A549 treated with ZK216348 at 1 μM for 4 hours (cell line): ENCODE measurements around the gene CXXC4. TPM values are rescaled to one million over a fixed set of nuclear protein-coding genes. Genes with fewer than 3 reads are reported as not detected.

Source experiments
- total RNA-seq: library from RNA; stranded (reverse); fragments of 200-300 nt; extraction: Qiagen RNA extraction; gene quantifications from 5 replicates; pipeline ENCODE4 v1.2.3, GENCODE V29; 2022; ENCODE audit warnings: low read depth

Gene CXXC4
- 0.04 TPM in 1 of 5 replicates, not detected in the others for total RNA-seq

DNA sequence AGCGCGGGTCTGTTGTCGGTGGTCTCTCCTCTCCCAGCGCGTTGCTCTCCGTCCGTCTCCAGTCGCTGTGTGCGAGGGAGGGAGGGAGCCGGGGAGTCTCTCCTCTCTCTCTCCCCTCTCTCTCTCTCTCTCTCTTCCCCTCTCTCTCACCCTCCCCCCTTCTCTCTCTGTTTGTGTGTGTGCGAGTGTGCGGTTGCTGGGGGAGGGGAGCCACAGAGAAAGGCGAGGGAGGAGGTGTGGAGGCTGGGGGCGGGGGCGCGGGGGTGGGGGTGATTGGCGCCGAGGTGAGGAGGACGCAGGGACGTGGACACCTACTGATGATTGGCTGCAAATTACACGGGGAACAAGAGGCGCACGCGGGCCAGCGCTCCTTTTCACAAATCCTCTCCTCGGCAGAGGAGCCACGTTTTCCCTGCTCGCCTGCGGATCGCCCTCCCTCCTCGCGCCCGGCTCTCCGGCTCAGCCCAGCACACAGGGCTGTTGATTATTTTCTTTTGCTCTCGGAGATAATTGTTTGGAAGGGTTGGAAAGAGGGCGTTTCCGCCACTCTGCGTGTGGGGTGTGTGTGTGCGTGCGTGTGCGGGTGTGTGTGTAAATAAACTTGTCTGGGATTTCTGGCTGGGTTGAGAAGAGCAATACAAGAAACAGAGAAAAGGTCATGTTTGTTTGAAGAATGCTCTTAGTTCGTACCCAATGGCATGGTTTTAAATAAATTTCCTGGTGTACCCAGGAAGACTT lies at the start of gene CXXC4:
TSS of gene CXXC4 (minus strand) at position 73 of the 738 bp plus-strand sequence. CDS start 3,092 bp downstream, outside the sequence.

